Stimulated activated CD8-positive, alpha-beta memory T cell treated with anti-CD3 and anti-CD28 coated beads, Interleukin-7, amount 100 ng/mL, for 1 hour (primary cell): Measurements from ENCODE around the gene FGF1.

ENCODE experiments used
- DNase-seq, 2 donors: peaks; one replicate each; pipeline ENCODE4 v3.0.0-alpha.2; 2020; ENCODE audit warnings: low read depth in 2 of 2

Gene FGF1

GRCh38 chr5:142612494-142613270 is 73.2 kb downstream of the FGF1 start:
- no peak for DNase-seq

DNA sequence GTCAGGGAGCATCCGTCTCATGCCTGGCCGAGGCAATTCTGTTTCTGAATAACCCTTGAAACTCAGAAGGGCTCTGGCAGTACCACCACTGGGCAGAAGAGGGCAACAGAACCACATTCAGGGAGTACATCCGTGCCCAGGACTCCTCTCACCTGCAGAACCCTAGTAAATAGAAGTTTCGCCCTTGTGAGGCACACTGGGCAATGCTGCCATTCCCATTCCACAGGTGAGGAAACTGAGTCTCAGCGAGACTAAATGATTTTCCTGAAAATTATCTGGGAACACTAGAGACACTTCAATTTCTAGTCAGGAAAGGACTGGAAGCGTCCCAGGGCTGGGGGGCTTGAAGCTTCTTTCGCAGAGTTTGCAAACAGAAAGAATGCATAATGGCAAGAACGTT is 74.7 kb downstream of the FGF1 start:
- DNase-seq = peak; percentile 15 to 32

DNA sequence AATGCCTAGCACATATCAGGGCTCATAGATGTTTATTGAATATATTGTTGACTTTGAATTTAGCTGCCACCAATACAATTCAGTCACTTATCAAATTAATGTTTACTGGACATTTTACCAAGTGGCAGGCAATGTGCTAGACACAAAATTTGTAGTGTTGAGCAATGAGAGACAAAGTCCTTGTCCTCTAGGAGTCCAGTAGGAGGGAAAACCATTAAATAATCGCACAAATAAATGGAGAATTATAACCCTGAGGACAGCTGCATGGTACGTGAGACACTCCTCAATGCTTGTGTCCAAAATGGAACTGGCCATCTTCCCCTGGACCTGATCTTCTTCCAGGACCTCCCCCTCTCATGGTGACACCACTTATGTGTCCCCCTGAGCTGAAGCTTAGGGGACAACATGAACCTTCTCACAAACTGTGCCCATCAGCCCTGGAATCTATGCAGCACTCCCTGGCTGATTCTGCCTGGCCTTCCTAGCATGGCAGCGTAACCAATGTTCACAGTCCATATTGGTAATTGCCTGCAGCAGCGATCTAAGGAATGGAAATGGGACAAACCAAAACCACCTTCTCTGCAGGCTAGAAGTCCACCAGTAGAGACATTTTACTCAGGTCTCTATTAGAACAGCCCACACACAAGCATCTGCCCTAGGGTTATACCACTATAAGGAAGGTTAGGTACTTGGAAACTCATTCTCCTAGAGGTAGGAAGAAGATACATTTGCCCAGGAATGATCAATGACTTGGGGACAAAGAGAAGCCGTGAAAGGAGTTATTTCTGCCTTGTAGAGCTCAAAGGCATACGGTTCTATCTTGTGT is 75.5 kb downstream of the FGF1 start:
- DNase-seq = no peak

- DNase-seq = no peak
Observed at GRCh38 chr5:142609142-142609541, 76.7 kb downstream of the FGF1 start.

- DNase-seq = no peak
Observed at GRCh38 chr5:142608081-142608480, 77.8 kb downstream of the FGF1 start.

DNA sequence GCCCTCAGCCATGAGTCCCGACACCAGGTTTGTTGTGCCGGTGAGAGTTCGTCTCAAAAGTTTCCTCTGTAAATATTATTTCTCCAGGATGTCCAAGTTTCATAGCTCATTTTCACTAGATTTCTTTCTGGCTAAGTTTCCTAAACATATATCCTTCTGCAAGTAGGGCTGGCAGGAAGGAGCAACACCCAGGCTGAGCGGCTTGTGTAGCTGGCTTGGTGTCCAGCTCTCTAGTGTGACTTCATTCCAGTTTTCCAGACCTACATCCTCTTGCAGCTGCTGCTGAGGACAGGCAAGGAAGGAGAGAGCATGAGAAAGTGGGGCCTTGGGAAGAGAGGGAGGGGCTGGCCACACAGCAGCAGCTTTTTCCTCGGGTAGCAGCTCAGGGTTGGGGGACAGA is 80.3 kb downstream of the FGF1 start:
- DNase-seq = no peak

DNA sequence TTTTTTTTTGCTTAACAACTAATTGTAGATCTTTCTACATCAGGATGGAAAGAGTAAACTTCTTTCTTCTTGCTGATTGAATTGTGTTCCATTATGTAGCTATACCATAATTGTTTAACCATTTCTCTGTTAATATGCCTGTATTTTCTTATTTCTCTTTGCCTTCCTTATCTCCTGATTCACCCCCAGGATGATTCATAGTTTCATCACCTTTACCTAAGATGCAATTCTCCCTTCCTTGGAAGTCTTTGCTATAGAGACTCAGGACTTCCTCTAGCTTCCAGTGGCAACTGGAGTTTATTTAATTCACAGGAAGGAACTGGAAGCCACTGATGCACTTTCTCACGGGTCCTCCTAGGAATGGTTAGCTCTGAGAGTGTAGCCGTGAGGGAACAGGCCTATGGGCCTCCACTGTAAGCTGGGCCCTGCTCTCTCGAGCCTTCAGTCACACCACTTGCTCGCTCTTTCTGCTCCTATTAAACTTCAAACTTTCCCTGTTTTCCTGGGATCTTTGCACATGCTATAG is 83.1 kb downstream of the FGF1 start:
- no peak for DNase-seq

DNA sequence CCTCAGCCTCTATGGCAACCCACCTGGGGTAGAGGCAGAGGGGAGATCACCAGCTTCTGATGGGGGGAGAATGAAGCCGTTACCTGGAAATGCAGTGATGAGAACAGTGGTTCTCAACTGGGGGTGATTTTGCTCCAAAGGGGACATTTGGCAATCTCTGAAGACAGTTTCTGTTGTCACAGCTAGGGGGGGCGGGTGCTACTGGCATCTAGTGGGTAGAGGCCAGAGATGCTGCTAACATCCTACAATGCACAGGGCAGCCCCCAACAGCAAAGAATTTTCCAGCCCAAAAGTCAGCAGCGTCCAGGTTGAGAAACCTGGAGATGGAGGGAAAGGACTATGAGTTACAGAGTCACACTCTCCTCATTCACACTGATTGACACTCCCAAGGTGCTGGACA is 84.5 kb downstream of the FGF1 start:
- no peak for DNase-seq

GRCh38 chr5:142600611-142601358 is 85.1 kb downstream of the FGF1 start:
- DNase-seq = no peak

- no peak for DNase-seq
Observed at GRCh38 chr5:142600092-142600491, 85.8 kb downstream of the FGF1 start.

DNA sequence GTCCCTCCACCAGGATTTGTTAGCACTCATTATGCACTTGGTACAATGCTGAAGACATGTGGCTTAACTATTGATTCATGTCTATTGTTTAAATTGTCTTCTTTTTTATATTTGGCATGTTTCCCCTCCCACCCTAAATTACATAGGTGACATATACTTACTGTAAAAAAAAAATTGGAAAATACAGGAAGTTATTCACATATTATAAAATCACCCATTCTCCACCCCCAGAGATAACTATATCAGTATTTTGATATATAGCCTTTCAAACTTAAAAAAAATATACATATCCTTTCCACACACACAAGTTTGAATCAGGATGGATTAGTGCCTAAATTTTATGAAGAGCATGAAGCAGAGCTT is 87.6 kb downstream of the FGF1 start:
- DNase-seq = no peak

DNA sequence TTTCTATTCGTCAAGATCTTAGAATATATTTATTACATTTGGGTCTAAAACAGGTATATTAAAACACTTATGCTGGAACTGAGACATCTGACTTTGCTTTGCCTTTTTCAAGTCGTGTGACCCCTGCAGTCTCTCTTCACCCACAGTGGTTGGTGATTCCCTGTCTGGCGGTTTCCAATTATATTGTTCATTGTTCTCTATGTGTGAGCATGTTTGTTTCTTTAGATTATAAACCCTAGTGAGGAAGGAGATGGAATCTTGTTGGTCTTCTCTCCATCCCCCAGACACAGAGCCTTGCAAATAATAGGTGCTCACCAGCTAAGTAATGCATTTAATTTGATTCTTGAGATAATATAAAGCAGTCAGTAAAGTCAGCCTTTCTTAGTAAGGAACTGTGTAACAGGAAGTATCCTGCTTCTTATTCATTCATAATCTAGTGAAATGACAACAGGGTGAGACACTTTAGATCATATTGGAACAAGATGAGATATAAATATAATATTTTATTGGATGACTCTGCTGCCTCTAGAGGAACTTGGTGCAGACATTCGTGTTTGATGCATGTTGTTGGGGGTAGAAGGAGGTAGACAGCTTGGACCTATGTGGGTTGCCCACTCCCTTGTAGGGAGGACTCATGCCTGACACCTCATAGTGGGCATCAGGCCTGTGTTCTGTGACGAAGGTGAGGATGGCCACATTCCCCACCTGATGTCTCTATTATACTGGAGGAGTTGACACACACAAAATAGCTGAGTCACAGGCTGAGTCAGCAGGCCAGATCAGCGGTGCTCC is 88.1 kb downstream of the FGF1 start:
- no peak for DNase-seq

DNA sequence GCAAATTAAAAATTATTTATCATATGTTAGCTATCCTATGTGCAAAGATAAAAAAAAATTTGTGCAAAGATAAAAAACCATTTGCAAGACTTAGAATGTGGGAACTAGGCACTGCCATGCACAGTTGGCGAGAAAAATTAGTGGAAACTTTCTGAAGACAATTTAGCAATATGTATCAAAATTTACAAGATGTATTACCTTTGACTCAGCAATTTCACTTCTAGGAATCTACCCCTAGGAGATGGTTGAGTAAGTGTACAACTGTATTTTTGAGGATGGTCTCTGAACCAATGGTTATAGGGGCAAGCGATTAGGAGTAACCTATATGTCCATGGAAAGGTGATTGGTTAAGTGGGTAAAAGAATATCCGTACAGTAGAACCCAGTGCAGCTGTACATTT is 88.9 kb downstream of the FGF1 start:
- no peak for DNase-seq

DNA sequence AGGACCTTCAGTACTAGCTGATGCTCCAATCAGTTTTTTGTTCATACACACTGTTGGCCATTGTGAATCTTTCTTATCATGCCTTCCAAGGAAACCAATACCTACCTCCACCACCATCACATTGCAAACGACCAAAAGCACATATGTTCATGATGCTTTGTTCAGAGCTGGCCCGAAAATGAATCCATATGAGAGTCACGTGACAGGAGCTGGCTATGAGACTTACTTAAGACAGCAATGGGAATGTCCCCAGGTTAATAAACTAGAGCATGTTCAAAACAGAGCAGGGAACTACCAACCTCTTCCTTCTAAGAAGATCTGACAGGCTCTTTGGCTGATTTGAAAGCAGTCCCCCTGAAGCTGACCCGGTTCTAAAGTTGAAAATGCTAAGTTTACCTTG is 93.5 kb downstream of the FGF1 start:
- DNase-seq = no peak

DNA sequence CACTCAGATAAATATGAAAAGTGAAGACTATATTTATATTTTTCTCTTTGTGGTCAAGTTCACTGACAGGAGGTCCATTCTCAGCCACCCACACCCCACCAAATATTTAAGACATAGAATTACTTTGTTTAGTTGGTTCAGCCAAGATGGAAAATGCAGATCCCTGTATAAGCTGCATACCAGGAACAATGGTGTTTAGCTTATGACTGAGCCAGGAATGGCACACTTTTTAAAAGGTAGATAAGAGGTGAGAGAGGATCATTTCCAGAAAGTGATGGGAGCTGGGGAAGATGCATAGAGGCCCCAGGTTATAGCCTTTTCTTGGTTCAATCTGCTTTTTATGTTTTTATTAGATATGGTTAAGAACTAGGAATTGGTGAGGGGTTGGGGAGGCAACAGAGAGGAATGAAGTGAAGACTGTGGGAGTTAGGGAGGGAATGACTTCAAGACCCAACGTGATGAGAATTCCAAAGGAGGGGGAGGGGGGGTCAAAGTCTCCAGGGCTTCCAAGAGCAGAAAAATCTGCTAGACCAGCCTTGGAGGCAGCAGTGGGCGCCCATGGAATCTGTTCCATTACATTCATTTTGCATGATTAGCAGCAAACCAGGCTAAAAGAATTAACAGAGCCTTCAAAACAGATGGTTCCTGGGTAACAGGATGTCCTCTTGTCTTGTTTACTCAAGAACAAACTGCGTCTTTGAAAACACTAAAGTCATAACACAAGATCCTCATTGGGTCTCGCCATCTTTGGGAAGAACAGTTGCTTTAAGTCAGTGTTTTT is 95.2 kb downstream of the FGF1 start:
- DNase-seq = no peak

GRCh38 chr5:142589720-142590119 is 96.2 kb downstream of the FGF1 start:
- no peak for DNase-seq

DNA sequence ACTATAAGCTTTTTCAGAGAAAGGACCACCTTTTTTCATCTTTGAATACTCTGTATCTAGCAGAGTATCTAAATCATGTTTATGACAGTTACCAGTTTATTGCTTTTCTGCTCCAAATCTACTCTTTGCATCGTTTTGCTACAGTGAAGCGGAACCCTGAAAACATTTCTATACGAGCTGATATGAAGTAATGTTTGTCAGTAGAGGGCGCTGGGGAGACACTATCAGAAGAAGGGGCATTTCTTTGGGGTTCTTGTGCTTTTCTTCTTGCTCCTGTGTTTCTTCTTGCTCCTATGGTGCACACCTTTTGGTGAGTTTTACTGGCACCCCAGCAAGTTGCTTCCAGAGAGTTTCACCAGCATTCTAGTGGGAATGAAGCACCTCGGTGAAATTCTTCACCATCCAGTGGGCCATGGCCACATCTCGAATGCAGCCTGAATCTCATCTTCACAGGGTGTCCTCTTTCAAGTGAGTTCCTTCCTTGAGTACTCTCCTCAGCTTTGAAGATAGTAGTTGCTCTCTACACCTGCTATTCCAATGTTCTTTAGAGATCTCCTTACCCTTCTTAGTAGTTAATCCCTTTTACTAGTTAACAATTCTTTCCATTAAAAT is 98.4 kb downstream of the FGF1 start:
- DNase-seq = no peak

- no peak for DNase-seq
Observed at GRCh38 chr5:142586552-142586951, 99.3 kb downstream of the FGF1 start.

DNA sequence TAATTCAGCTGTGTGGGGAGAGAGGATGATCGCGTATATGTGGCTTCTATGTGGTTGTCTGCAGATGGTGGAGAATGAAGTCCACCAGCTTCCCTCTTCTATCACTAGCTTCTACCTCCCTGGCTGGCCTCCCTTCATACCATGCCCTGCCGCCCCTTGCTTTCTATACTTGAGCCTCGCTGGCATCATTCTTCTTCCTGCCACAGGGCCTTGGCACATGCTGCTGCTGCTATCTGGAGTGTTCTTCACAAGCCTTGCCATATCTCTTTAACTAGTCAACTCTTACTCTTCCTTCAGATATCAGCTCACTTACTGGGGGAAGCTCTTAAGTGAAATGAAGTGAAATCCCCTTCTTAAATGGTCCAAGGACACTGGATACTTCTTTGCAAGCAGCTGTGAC is 100.4 kb downstream of the FGF1 start:
- no peak for DNase-seq

DNA sequence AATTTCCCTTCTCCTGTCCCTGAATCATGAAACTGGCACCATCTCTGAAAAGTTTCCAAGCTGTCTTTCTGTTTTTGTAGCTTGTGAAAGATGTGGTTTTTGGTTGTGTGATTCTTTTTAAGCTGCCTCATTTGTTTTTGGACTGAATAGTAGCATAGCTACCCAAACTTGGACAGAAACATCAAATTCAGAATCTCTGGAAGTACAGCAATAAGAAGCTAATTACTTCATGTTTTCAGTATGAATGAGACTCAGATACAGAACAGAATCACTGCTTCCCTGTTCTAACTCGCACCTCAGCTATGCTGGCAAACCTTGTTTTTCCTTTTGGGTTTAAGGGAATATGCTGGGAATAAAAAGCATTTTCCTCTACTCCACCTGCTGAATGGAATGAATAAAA is 101.0 kb downstream of the FGF1 start:
- DNase-seq = no peak
